A549 treated with AZD9567 at 1 μM for 4 hours (cell line): ENCODE measurements around the gene FLACC1. TPM values are rescaled to one million over a fixed set of nuclear protein-coding genes. Genes with fewer than 3 reads are reported as not detected.

ENCODE experiments used
- total RNA-seq: library from RNA; stranded (reverse); fragments of 200-300 nt; extraction: Qiagen RNA extraction; gene quantifications from 5 replicates; pipeline ENCODE4 v1.2.3, GENCODE V29; 2022; ENCODE audit not compliant: insufficient read depth

Gene FLACC1
- 0.12 to 0.16 TPM (median 0.15 TPM) in 3 of 5 replicates, not detected in the others for total RNA-seq

GRCh38 chr2:201357221-201357620 is at the start of gene FLACC1:
Gene FLACC1 (minus strand): TSS chr2:201357345. CDS start chr2:201351404, 5,941 bp downstream.

DNA sequence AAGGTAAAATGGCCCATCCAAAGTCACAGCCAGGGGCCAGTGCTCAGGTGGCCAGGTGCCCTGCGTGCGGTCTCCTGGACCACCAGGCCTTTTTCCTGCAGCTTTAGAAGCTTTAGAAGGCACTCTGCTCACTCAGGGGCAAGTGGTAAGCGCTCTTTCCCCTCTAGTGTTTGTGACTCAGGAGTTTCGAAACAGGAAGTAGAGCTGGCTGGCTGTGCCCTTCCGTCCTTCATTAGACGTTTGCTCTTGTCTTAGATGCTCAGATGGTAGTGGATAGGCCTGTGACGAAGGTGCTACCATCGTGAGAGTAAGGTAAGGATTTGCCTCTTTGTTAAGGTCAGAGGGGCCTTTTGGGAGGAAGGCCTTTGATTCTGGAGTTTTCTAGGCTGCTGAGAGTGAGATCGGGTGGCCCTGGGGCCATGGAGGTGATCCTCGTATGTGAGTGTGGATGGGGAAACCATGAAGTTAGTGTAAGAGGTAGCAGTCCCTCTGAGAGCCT is 96.8 kb downstream of the FLACC1 start, which contains the start of gene CASP8:
Gene CASP8 (plus strand): TSS at position 235 of the 499 bp plus-strand sequence. CDS start 5,951 bp downstream, outside the sequence.

Other genes with a start within 250 kb of the FLACC1 start
- 71.5 to 103 TPM (median 81.5 TPM) in 5 replicates for gene CFLAR, start 241.2 kb downstream of the FLACC1 start, total RNA-seq
- 1.4 to 3.2 TPM (median 1.8 TPM) in 5 replicates for gene CASP10, start 174.2 kb downstream of the FLACC1 start, total RNA-seq
- 27.3 to 37.5 TPM (median 31.8 TPM) in 5 replicates for gene CASP8, start 96.8 kb downstream of the FLACC1 start, total RNA-seq
- gene TRAK2, start 94.1 kb upstream of the FLACC1 start, total RNA-seq: 12.0 to 16.8 TPM (median 14.8 TPM) in 5 replicates
- 21.7 to 49.2 TPM (median 24.5 TPM) in 5 replicates for gene STRADB, start 94.4 kb upstream of the FLACC1 start, total RNA-seq